OCI-LY7 (cell line): ENCODE measurements around the gene STEAP1.

Source experiments
- EZH2phosphoT487 ChIP-seq: fragments of 200-600 bp; sonication (generic); IDR thresholded peaks from 2 replicates; pipeline ENCODE4 v1.6.1; 2018; ENCODE audit warnings: low read depth, borderline replicate concordance, mild to moderate bottlenecking, mixed run types, antibody characterized with exemption, low read length, moderate library complexity, mixed read lengths
- TF ChIP-seq, protein P1 (sequence below): fragments of 200-600 bp; sonication (generic); conservative IDR thresholded peaks from 2 replicates; pipeline ENCODE4 v1.5.1; 2014; ENCODE audit warnings: mild to moderate bottlenecking, antibody characterized with exemption, low read length, moderate library complexity, mixed read lengths

DNA sequence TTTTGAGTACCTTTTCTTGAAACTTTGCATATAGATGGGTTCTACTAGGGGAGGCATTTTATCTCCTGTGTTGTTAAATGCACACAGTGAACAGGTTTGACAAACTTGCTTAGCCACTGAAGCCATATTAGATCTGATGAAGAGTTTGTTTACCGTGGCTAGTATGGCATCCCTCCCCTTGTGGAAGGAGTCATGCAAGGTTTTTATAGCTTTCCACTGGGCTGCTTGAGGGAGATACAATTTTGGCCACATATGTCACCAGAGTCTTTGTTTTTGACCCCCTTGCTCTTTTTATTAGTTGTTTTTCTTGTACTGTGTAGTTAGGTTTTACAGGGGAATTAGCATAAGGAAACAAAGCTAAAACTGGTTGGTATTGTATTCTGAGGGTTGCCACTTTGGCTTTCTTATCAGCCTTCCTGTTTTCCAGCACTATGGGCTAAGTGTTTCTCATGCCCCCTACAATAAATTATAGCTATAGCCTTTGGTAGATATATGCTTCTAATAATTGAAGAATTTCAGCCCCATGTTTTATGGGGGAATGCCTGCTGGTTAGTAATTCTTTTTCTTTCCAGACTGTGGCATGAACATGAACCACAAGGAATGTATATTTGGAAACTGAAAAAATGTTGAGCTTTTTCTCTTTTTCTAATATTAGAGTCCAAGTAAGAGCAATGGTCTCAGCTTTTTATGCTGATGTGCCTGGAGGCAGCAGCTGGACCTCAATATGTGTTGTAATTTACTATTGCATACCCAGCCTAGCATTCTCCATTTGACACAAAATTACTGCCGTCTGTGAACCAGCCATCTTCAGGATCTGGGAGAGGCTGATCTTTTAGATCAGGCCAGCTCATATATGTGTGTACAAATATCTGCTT is 38.8 kb downstream of the STEAP1 start:
- TF ChIP-seq, protein P1, sequence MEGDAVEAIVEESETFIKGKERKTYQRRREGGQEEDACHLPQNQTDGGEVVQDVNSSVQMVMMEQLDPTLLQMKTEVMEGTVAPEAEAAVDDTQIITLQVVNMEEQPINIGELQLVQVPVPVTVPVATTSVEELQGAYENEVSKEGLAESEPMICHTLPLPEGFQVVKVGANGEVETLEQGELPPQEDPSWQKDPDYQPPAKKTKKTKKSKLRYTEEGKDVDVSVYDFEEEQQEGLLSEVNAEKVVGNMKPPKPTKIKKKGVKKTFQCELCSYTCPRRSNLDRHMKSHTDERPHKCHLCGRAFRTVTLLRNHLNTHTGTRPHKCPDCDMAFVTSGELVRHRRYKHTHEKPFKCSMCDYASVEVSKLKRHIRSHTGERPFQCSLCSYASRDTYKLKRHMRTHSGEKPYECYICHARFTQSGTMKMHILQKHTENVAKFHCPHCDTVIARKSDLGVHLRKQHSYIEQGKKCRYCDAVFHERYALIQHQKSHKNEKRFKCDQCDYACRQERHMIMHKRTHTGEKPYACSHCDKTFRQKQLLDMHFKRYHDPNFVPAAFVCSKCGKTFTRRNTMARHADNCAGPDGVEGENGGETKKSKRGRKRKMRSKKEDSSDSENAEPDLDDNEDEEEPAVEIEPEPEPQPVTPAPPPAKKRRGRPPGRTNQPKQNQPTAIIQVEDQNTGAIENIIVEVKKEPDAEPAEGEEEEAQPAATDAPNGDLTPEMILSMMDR, result no peak
- no peak for TF ChIP-seq EZH2phosphoT487
